Renal pelvis (tissue), 4 donors: ENCODE results near the gene MGME1. TPM values are rescaled to one million over a fixed set of nuclear protein-coding genes. Genes with fewer than 3 reads are reported as not detected.
"Not testable (repeated sequence)": the region's sequence is repeated elsewhere in the genome, so short reads cannot be mapped to it uniquely, and the experiment has no call there.

Experiments
- DNase-seq: peaks from one replicate; pipeline ENCODE4 v3.0.0-alpha.2; 2013
- polyA plus RNA-seq, 3 donors: library from polyadenylated mRNA; unstranded; fragments of 120-200 nt; gene quantifications; one replicate each; pipeline ENCODE4 v1.2.1, GENCODE V29; 2013; ENCODE audit not compliant: insufficient read length in 3 of 3

The MGME1 gene
- polyA plus RNA-seq, 3 donors, result 38.9 to 47.0 (median 46.7) TPM

DNA sequence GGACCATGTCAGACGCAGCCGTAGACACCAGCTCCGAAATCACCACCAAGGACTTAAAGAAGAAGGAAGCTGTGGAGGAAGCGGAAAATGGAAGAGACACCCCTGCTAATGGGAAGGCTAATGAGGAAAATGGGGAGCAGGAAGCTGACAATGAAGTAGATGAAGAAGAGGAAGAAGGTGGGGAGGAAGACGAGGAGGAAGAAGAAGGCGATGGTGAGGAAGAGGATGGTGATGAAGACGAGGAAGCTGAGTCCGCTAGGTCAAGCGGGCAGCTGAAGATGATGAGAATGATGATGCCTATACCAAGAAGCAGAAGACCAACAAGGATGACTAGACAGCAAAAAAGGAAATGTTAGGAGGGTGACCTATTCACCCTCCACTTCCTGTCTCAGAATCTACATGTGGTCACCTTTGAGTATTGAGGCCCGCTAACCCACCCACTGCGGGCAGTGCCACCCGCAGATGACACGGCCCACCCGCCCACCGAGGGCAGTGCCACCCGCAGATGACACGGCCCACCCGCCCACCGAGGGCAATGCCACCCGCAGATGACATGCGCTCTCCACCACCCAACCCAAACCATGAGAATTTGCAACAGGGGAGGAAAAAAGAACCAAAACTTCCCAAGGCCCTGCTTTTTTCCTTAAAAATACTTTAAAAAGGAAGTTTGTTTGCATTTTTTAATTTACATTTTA lies 43.3 kb downstream of the MGME1 start:
- no peak for DNase-seq

DNA sequence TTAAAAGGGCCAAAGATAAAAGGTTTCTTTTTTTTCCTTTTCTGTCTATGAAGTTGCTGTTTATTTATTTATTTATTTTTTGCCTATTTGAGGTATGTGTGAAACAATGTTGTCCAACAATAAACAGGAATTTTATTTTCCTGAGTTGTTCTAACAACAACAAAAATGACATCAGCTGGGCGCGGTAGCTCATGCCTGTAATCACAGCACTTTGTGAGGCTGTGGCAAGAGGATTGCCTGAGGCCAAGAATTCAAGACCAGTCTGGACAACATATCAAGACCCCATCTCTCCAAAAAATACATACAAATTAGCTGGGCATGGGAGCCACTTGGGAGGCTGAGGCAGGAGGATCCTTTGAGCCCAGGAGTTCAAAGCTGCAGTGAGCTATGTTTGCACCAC lies 44.1 kb downstream of the MGME1 start:
- DNase-seq, result no peak

DNA sequence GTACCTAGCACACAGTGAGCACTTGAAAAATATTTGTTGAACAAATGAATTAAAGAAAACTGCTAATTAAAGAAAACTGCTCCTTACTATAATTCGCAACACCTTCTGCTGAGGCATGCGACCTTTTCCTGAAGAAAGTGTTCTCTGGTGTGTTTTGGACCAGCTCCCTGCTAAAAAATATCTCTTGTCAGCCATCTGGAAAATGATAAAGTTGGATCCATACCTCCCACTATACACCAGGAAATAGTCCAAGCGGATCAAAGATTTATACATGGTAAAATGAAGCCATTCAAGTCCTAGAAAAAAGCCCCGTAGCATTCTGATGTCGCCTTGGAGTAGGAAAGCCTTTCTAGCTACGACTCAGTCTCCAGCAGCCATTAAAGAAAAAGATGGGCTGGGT lies 45.6 kb downstream of the MGME1 start:
- DNase-seq, result no peak

DNA sequence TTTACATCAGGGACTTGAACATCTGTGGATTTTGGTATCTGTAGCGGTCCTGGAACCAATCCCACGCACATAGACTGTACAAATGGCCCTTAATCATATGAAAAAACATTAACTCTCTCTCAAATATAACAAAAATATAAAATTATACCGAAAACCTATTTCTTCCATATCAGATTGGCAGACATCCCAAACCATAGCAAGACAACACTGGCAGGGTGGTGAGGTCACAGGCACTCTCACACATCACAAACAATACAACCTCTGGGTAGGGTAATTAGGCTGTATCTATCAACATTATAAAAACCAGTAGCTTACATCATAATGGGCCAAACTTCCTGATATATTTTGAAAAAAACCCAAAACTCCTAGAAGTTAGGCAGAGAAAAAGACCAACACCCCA lies 48.0 kb downstream of the MGME1 start:
- DNase-seq, result no peak

DNA sequence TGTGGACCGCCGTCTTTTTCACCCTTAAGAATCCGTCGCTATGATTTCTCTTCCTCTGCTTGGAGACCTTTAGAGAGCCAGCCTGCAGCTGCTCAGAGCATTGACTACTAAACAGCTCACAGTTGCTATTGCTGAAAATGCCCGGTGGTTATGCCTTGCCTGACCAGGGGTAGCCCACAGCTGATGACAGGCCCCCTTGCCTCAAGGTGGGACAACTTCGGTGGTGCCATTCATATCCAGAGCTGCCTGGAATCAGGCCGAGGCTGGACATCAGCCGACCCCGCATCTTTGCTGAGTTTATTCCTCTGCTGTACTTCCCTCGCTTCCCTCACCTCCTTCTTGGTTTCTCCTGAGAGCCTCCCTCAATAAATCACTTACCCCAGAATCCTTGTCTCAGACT lies 49.3 kb downstream of the MGME1 start:
- DNase-seq, result no peak

DNA sequence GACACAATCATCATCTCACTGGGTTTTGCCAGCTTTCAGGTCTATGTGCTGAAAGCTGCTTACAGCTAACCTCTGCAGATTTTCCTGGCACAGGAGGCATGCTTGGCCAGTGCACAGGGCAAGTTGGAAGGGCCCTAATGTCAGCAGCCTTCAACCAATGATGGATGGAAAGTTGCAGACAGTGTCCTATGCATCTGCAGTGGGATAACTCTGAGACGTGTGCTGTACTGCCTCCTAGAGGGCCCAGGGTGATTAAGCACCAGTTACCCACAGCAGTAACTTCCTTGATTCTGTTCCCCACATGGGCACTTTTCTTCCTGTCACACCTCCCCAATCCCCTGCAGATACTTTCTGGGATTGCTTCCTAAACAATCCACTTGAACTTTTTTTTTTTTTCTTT lies 50.2 kb downstream of the MGME1 start:
- DNase-seq, result no peak

DNA sequence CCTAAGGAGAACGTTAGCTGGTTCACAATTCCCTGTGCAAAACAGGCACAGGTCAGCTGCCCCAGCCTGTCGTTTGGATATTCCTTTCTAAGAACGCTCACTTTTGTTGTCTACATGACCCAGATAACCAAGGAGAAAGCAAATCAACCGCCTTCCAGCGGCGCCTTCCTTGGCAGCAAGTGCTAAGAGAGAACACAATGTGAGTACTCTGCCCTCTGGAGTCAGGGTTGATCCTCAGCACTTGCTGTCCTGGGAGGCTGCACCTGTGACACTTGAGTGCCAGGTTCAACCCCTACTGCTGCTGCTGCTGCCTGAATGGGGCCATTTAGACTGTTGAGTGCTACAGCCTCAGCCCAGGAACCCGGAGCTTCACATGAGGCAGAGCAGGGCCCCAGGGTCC lies 52.1 kb downstream of the MGME1 start:
- no peak for DNase-seq

DNA sequence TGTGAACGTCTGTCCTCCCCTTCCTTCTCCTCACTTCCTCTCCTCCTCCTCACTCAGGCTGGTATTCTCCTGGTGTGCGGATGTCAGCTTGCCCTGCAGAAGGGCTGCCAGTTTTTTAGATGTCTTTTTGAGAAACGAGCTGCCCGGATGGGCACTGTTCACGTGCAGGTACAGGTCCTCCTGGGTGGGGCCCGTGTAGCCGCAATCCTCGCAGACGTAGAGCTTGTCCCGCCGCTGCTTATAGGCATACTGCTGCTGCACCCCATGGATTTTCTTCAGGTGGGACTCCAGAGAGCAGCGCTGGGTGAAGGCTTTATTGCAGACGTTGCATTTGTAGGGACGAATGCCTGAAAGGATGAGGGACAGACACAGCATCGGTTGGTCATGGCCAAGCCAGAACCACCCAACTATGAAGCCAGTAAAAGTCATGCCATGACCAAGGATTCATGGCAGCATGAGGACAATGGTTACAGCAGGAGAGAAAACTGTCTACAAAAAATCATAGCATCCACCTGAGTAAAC lies 55.8 kb downstream of the MGME1 start:
- no peak for DNase-seq

DNA sequence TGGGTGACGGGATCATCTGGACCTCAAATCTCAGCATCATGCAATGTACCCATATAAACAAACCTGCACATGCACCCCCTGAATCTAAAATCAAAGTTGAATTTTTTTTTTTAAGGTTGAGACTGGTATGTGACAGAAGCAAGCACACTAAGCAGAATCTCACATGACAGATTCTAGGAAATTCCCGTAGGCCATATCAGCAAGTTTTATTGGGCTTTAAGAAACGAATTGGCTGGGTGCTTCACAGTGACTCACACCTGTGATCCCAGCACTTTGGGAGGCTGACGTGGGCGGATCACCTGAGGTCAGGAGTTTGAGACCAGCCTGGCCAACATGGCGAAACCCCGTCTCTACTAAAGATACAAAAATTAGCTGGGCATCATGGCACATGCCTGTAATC lies 58.2 kb downstream of the MGME1 start:
- not testable (repeated sequence) for DNase-seq

DNA sequence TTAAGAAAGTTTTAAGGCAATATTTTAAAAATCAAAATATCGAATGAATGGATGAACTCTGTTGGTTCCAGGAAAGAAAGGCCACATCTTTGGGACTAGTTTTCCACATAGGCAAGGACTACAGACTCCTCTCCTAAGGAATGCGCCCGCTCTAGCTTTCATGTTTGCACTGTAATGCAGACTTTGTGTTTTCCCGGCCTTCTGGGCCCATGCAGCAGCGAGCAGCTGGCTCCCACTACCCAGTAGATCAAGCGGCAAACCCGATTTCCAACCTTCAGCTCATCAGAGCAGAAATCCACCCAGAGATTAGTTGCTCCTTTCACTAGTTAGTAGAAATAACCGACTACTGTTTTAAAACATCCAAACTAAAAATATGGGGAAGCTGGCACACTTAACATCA lies 61.2 kb downstream of the MGME1 start:
- DNase-seq, result no peak

DNA sequence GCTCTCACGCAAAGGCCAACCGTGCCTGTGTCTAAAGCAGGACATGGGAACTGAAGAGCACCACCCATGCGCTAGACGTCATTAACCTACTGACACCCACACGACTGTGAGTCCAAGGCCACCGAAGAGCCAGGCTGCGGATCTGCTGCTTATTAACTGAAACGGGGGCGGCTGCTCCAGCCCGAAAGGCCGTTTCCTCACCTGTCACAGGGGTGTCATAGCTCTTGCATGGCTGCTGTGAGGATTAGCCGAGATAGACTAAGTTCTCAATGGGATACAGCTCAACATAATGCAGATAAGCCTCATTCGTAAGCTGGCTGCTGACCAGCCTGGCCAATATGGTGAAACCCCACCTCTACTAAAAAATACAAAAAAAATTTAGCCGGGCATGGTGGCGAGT lies 62.2 kb downstream of the MGME1 start:
- no peak for DNase-seq

DNA sequence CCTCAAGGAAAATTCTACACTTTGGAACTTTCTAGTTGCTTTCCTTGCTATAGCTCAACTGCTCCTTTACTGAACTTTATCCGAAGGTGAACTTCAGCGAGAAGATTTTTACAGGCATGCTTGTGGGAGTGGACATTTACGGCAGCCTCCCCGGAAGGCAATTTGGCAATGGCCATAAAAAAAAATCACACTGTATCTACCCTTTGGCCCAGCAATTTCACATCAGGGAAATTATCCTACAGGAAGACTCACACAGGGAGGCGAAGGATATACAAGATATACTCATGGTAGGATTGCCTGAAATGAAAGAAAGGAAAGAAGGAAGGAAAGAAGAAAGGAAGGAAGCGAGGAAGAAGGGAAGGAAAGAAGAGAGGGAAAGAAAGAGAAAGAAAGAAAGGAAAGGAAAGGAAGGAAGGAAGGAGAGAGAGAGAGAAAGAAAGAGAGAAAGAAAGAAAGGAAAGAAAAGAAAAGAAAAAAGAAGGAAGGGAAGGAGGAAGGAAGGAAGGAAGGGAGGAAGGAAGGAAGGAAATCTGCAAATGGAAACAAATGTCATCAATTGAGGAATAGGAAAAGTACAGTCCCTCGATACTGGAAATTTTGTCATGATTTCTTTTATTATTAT lies 63.2 kb downstream of the MGME1 start:
- DNase-seq, result no peak

DNA sequence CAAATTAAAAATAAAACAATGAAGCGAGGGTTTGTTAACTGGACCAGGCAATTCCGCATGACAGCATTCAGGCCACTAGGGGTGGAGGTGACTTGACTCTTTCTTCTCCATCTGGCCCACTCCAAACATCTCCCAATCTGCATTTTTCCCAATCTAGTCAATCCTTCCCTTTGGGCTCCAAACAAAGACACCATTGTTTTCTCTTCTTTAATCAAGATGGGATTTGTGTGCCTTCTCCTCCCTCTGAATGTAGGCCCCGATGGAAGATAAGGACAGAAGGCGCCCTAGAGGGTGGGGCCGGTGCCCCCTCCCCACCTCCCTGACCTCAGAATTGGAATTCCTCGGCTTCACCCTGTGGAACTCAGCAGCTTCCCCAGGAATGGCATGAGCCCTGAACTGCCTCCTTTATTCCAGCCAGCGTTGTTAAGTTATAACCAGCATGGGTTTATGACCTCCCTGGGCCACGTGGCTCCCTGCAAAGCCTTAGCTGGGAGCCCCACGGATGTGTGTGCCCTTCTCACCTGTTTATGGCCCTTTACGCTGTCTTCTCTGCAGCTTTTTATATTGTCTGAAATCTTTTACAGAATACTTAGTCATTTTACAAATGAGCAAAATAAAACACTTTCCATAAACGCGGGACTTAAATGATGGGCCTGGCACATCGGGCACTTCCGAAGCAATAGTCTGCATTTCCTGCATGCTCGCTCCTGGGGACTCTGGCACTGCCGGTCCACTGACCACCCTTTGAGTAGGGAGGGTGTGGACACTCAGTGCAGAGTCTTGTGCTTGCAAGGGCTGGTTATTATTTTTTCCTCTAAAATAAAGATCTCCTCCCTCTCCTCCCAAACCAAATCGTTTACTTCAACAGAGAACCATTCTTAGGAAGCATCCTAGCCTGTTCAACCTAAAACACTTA lies 64.4 kb downstream of the MGME1 start:
- DNase-seq, result no peak

DNA sequence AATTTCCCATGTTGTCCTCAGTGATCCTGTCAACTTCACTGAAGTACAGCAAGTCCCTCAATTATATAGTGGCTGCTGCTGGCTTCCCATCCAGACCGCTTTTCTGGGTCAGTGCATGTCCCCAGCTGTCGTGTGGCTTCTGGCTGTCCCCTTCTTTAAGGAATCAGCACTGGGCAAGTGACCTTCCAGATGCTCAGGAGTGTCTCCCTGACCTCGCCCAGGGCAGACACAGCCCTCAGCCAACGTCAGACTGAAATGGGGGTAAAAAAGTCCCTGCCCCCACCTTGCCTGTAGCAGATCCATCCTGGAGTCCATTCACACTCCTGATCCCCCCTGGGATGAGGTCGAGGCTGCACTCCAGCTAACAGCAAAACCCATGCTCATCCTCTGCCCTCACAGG lies 65.2 kb downstream of the MGME1 start:
- no peak for DNase-seq

DNA sequence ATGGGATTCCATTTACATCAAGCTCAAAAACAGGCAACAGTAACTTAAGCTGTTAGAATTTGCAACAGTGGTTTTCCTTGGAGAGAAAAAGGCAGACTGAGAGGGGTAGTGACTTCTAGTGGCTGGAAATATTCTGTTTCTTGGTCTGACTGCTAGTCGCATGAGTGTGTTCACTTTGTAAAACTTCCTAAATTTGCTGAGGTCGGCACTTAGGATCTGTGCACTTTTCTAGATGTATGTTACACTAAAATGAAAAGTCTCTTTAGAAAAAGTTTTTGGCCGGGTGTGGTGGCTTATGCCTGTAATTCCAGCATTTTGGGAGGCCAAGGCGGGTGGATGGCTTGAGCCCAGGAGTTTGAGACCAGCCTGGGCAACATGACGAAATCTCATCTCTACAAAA lies 70.2 kb downstream of the MGME1 start:
- DNase-seq, result no peak

Other genes starting within 250 kb of the MGME1 start
- 100 to 1,000 TPM; 202 to 251 (median 232) TPM for gene SNX5, start 224 bp upstream of the MGME1 start, polyA plus RNA-seq
- gene OVOL2, start 88.9 kb downstream of the MGME1 start, polyA plus RNA-seq, result 1 to 10 TPM; 1.0 to 1.5 (median 1.1) TPM
- gene KAT14, start 168.8 kb downstream of the MGME1 start, polyA plus RNA-seq, result 10 to 100 TPM; 28.2 to 30.2 (median 29.7) TPM
- 10 to 100 TPM; 15.3 to 19.1 (median 15.8) TPM for gene PET117, start 168.8 kb downstream of the MGME1 start, polyA plus RNA-seq